ENCODE measurements around the gene POTEI. TPM values are rescaled to one million over a fixed set of nuclear protein-coding genes. Genes with fewer than 3 reads are reported as not detected.
A peak's percentile ranks its signal among the peaks of the same experiment; 100 is the strongest.
"Not testable (repeated sequence)": the region's sequence is repeated elsewhere in the genome, so short reads cannot be mapped to it uniquely, and the experiment has no call there.

The POTEI gene
- total and polyA plus RNA-seq, 4 donors, result 0.02 to 4.0 (median 0.16) TPM

DNA sequence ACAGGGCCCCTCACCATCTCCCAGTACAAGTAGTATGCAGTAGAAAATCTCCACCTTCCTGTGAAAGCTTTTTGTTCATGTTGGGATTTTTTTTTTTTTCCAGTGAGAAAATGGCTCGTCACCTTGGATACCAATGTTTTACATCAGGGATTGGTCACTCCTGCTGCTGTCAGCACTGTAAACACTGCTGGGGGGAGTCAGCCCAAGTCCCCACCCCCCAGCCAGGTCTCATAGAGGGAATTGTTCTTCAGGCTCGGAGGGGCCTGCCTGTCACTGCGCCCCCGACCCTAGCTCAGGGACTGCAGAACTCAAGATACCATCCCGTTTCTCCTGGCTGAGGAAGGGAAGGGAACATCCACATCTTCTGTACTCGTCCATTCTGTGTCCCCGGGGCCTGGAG is 11.9 kb upstream of the POTEI start, which contains the start of gene CFC1B:
CFC1B (plus strand) TSS at position 231 of the 400 bp plus-strand sequence. CDS start 263 bp downstream, outside the sequence.
- not testable (repeated sequence) for H3K4me1 ChIP-seq (ENCODE audit: control insufficient read depth in 5 of 5, insufficient read depth in 5 of 5, low read length in 5 of 5); DNase-seq; H3K9me3 ChIP-seq (ENCODE audit: control insufficient read depth in 4 of 4, insufficient read depth in 3 of 4, low read length in 3 of 4); H3K4me3 ChIP-seq; H3K27me3 ChIP-seq (ENCODE audit: control insufficient read depth in 3 of 3, insufficient read depth in 3 of 3, low read length in 2 of 3); H3K9ac ChIP-seq (ENCODE audit: insufficient read depth in 1 of 2, low read length in 2 of 2); H3K27ac ChIP-seq (ENCODE audit: low read depth in 1 of 2, low read length in 1 of 2); H3K36me3 ChIP-seq (ENCODE audit: control insufficient read depth in 4 of 4, insufficient read depth in 4 of 4, low read length in 4 of 4); ATAC-seq (ENCODE audit: insufficient read depth, low FRiP score)
- no CpG with 5 or more reads among the region's 7 CpGs for WGBS, 2 donors

GRCh38 chr2:130518516-130519106 is 9.5 kb upstream of the POTEI start:
- ATAC-seq (ENCODE audit: insufficient read depth, low FRiP score), result peak; percentile 53
- not testable (repeated sequence) for H3K27ac ChIP-seq (ENCODE audit: low read depth in 1 of 2, low read length in 1 of 2); H3K27me3 ChIP-seq (ENCODE audit: control insufficient read depth in 3 of 3, insufficient read depth in 3 of 3, low read length in 2 of 3); H3K4me3 ChIP-seq; H3K36me3 ChIP-seq (ENCODE audit: control insufficient read depth in 4 of 4, insufficient read depth in 4 of 4, low read length in 4 of 4); H3K9me3 ChIP-seq (ENCODE audit: control insufficient read depth in 4 of 4, insufficient read depth in 3 of 4, low read length in 3 of 4); DNase-seq; H3K9ac ChIP-seq (ENCODE audit: insufficient read depth in 1 of 2, low read length in 2 of 2); H3K4me1 ChIP-seq (ENCODE audit: control insufficient read depth in 5 of 5, insufficient read depth in 5 of 5, low read length in 5 of 5)
- WGBS, 2 donors, result no CpG with 5 or more reads among the region's 12 CpGs

- not testable (repeated sequence) for ATAC-seq (ENCODE audit: insufficient read depth, low FRiP score); H3K4me1 ChIP-seq (ENCODE audit: control insufficient read depth in 5 of 5, insufficient read depth in 5 of 5, low read length in 5 of 5); DNase-seq; H3K9me3 ChIP-seq (ENCODE audit: control insufficient read depth in 4 of 4, insufficient read depth in 3 of 4, low read length in 3 of 4); H3K9ac ChIP-seq (ENCODE audit: insufficient read depth in 1 of 2, low read length in 2 of 2); H3K4me3 ChIP-seq; H3K27me3 ChIP-seq (ENCODE audit: control insufficient read depth in 3 of 3, insufficient read depth in 3 of 3, low read length in 2 of 3); H3K27ac ChIP-seq (ENCODE audit: low read depth in 1 of 2, low read length in 1 of 2); H3K36me3 ChIP-seq (ENCODE audit: control insufficient read depth in 4 of 4, insufficient read depth in 4 of 4, low read length in 4 of 4)
- WGBS, 2 donors, result 87 to 98% methylated on average over 4 of the region's 17 CpGs
Observed at GRCh38 chr2:130511747-130512451, 2.8 kb upstream of the POTEI start.

- H3K36me3 ChIP-seq (ENCODE audit: control insufficient read depth in 4 of 4, insufficient read depth in 4 of 4, low read length in 4 of 4); DNase-seq; ATAC-seq (ENCODE audit: insufficient read depth, low FRiP score); H3K4me1 ChIP-seq (ENCODE audit: control insufficient read depth in 5 of 5, insufficient read depth in 5 of 5, low read length in 5 of 5); H3K27me3 ChIP-seq (ENCODE audit: control insufficient read depth in 3 of 3, insufficient read depth in 3 of 3, low read length in 2 of 3); H3K9me3 ChIP-seq (ENCODE audit: control insufficient read depth in 4 of 4, insufficient read depth in 3 of 4, low read length in 3 of 4); H3K4me3 ChIP-seq; H3K27ac ChIP-seq (ENCODE audit: low read depth in 1 of 2, low read length in 1 of 2); H3K9ac ChIP-seq (ENCODE audit: insufficient read depth in 1 of 2, low read length in 2 of 2): not testable (repeated sequence)
- no CpG with 5 or more reads among the region's 31 CpGs for WGBS, 2 donors
Observed at GRCh38 chr2:130510807-130511746, 1.9 kb upstream of the POTEI start.

DNA sequence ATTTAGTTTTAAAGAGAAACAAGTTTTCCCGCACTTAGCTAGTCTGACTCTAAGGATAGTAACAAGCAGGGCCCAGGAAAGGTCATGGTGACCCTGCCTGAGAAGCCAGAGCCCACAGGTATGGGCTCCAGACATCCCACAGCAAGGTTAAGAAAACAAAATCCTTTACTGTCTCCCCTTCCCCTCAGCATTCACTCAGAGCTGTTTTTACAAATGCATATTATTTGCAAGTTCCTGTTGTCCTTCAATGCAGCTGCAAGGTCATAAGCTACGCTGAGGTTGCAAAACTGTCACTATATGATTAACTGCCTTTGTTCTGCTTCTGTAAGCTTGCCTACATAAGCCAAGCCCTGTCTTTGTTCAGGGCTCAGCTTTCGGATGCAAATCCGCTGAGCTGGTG is 18.1 kb downstream of the POTEI start:
- ATAC-seq (ENCODE audit: insufficient read depth, low FRiP score); H3K36me3 ChIP-seq (ENCODE audit: control insufficient read depth in 4 of 4, insufficient read depth in 4 of 4, low read length in 4 of 4); H3K4me1 ChIP-seq (ENCODE audit: control insufficient read depth in 5 of 5, insufficient read depth in 5 of 5, low read length in 5 of 5); H3K27me3 ChIP-seq (ENCODE audit: control insufficient read depth in 3 of 3, insufficient read depth in 3 of 3, low read length in 2 of 3); H3K4me3 ChIP-seq; H3K9ac ChIP-seq (ENCODE audit: insufficient read depth in 1 of 2, low read length in 2 of 2); DNase-seq; H3K27ac ChIP-seq (ENCODE audit: low read depth in 1 of 2, low read length in 1 of 2); H3K9me3 ChIP-seq (ENCODE audit: control insufficient read depth in 4 of 4, insufficient read depth in 3 of 4, low read length in 3 of 4): not testable (repeated sequence)
- 61 to 67% methylated on average over 3 of the region's 4 CpGs for WGBS, 2 donors

DNA sequence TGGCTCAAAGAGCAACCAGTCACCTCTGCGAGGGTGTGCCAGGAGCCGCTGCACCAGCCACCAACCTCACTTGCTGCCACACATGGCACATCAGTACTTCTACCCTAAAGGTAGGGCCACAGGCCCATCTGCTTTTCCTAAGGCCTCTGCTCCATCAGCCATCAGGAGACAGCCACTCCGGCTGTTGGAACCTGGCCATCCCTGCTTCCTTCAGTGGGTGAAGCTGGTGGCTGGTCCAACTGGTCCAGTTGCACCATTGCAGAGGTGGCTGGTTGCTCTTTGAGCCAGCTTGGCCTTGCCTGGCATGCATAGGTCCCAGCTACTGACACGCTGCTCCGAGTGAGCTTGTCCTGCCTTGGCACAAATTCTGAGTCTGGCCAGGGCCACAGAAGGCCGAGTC is 53.7 kb downstream of the POTEI start:
- not testable (repeated sequence) for H3K36me3 ChIP-seq (ENCODE audit: control insufficient read depth in 4 of 4, insufficient read depth in 4 of 4, low read length in 4 of 4); H3K27me3 ChIP-seq (ENCODE audit: control insufficient read depth in 3 of 3, insufficient read depth in 3 of 3, low read length in 2 of 3); H3K27ac ChIP-seq (ENCODE audit: low read depth in 1 of 2, low read length in 1 of 2); H3K4me1 ChIP-seq (ENCODE audit: control insufficient read depth in 5 of 5, insufficient read depth in 5 of 5, low read length in 5 of 5); H3K9me3 ChIP-seq (ENCODE audit: control insufficient read depth in 4 of 4, insufficient read depth in 3 of 4, low read length in 3 of 4); ATAC-seq (ENCODE audit: insufficient read depth, low FRiP score); H3K9ac ChIP-seq (ENCODE audit: insufficient read depth in 1 of 2, low read length in 2 of 2); DNase-seq; H3K4me3 ChIP-seq
- 92 to 95% methylated on average over 5 to 6 of the region's 6 CpGs for WGBS, 2 donors

DNA sequence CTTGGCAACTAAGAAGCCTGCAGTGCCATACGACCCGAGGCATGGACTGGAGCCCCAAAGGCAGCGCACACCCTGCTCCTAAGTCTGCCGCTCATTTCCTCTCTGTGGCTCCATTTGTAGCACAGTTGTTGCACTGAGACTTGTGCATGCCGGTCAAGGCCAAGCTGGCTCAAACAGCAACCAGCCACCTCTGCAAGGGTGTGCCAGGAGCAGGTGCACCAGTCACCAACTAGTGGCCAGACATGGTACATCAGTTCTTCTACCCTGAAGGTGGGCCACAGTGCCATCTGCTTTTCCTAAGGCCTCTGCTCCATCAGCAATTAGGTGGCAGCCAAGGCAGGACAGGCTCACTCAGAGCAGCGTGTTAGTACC is 54.4 kb downstream of the POTEI start:
- DNase-seq; H3K27ac ChIP-seq (ENCODE audit: low read depth in 1 of 2, low read length in 1 of 2); H3K27me3 ChIP-seq (ENCODE audit: control insufficient read depth in 3 of 3, insufficient read depth in 3 of 3, low read length in 2 of 3); ATAC-seq (ENCODE audit: insufficient read depth, low FRiP score); H3K4me3 ChIP-seq; H3K9me3 ChIP-seq (ENCODE audit: control insufficient read depth in 4 of 4, insufficient read depth in 3 of 4, low read length in 3 of 4); H3K4me1 ChIP-seq (ENCODE audit: control insufficient read depth in 5 of 5, insufficient read depth in 5 of 5, low read length in 5 of 5); H3K36me3 ChIP-seq (ENCODE audit: control insufficient read depth in 4 of 4, insufficient read depth in 4 of 4, low read length in 4 of 4); H3K9ac ChIP-seq (ENCODE audit: insufficient read depth in 1 of 2, low read length in 2 of 2): not testable (repeated sequence)
- WGBS, 2 donors, result 91 to 94% methylated on average over 6 of the region's 6 CpGs

All from lung (tissue), 10 donors.